ENCODE data around the gene NCOA7.
"Not testable (repeated sequence)": the region's sequence is repeated elsewhere in the genome, so short reads cannot be mapped to it uniquely, and the experiment has no call there.

NCOA7 gene

GRCh38 chr6:125927761-125928160, 137.0 kb downstream of the NCOA7 start:
- Histone ChIP-seq H3K36me3 (peaks cover 39 to 48% (median 46%) of the 10 kb centered on the region in 3 donors), H3K27ac (no peak overlapping the region)
- intact Hi-C loops (cut with DNase I; ENCODE audit: low total_unique reads): no loop called here

GRCh38 chr6:125930765-125931418, 140.1 kb downstream of the NCOA7 start:
- no peaks in the 10 kb centered on the region for H3K9me3 ChIP-seq
- no peak overlapping the region for H3K4me3 ChIP-seq
- TF ChIP-seq, protein P1, sequence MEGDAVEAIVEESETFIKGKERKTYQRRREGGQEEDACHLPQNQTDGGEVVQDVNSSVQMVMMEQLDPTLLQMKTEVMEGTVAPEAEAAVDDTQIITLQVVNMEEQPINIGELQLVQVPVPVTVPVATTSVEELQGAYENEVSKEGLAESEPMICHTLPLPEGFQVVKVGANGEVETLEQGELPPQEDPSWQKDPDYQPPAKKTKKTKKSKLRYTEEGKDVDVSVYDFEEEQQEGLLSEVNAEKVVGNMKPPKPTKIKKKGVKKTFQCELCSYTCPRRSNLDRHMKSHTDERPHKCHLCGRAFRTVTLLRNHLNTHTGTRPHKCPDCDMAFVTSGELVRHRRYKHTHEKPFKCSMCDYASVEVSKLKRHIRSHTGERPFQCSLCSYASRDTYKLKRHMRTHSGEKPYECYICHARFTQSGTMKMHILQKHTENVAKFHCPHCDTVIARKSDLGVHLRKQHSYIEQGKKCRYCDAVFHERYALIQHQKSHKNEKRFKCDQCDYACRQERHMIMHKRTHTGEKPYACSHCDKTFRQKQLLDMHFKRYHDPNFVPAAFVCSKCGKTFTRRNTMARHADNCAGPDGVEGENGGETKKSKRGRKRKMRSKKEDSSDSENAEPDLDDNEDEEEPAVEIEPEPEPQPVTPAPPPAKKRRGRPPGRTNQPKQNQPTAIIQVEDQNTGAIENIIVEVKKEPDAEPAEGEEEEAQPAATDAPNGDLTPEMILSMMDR (IDR thresholded peaks at IDR 0.05): no peak
- intact Hi-C loops (cut with DNase I; ENCODE audit: low total_unique reads): no loop called here
- H3K36me3 ChIP-seq: peaks cover 21 to 23% (median 22%) of the 10 kb centered on the region in 3 donors
- H3K4me1 ChIP-seq: no peaks in the 10 kb centered on the region
- H3K27ac ChIP-seq: no peak overlapping the region
- no peak for DNase-seq
- H3K27me3 ChIP-seq: no peaks in the 10 kb centered on the region

More at GRCh38 chr6:125927761-125928160, 137.0 kb downstream of the NCOA7 start:
- Histone ChIP-seq H3K4me3 (no peak overlapping the region), H3K4me1 (no peaks in the 10 kb centered on the region), H3K27me3 (no peaks in the 10 kb centered on the region), H3K9me3 (no peaks in the 10 kb centered on the region)
- DNase-seq: no peak
- TF ChIP-seq, protein P1 (IDR thresholded peaks at IDR 0.05): no peak

GRCh38 chr6:125931733-125932450, 141.1 kb downstream of the NCOA7 start:
- DNase-seq: no peak
- H3K27ac ChIP-seq: no peak overlapping the region
- no peaks in the 10 kb centered on the region for H3K27me3 ChIP-seq
- H3K36me3 ChIP-seq: peaks cover 21 to 23% (median 22%) of the 10 kb centered on the region in 3 donors
- TF ChIP-seq, protein P1 (IDR thresholded peaks at IDR 0.05): no peak
- intact Hi-C loops (cut with DNase I; ENCODE audit: low total_unique reads): no loop called here
- no peaks in the 10 kb centered on the region for H3K4me1 ChIP-seq
- no peaks in the 10 kb centered on the region for H3K9me3 ChIP-seq
- no peak overlapping the region for H3K4me3 ChIP-seq

DNA sequence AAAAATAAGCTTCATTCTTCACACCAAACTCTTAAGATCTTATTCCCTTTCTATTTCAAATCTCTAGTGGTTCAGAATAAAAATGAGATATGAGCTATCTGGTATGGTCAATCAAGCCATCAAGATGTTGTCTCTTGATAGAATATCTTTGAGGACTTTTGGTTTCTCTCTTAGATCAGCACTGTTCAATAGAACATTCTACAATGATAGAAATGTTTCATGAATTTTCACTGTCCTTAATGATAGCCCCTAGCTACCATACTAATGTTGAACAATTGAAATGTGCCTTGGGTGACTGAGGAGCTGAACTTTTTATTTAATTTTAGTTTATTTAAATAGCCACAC, 141.7 kb downstream of the NCOA7 start:
- no peak overlapping the region for H3K27ac ChIP-seq
- H3K4me1 ChIP-seq: no peaks in the 10 kb centered on the region
- intact Hi-C loops (cut with DNase I; ENCODE audit: low total_unique reads): no loop called here
- no peak overlapping the region for H3K4me3 ChIP-seq
- H3K36me3 ChIP-seq: peaks cover 19 to 22% (median 20%) of the 10 kb centered on the region in 3 donors
- DNase-seq: no peak
- no peaks in the 10 kb centered on the region for H3K27me3 ChIP-seq
- H3K9me3 ChIP-seq: no peaks in the 10 kb centered on the region
- TF ChIP-seq, protein P1 (IDR thresholded peaks at IDR 0.05): no peak

GRCh38 chr6:125935520-125935919, 144.8 kb downstream of the NCOA7 start:
- DNase-seq; H3K4me3 ChIP-seq; H3K36me3 ChIP-seq; H3K27me3 ChIP-seq; H3K27ac ChIP-seq; H3K4me1 ChIP-seq; intact Hi-C loops (cut with DNase I; ENCODE audit: low total_unique reads); H3K9me3 ChIP-seq: not testable (repeated sequence)

DNA sequence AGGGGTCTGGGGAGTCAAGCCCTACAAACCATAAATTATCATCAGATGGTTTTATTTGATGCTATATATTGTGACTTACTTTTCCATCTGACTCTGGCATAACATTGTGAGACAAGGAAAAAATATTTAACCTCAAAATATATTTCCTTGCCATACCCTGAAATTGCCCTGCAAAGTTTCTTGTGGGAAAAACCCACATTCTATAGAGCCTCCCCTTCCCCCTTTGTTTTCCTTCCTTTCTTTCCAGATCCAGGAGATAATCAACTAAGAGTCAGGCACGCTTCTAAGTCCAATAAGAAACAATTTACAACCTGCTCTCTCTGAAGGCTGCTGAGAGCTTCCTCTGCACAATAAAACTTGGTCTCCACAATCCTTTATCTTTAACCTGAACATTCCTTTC, 148.3 kb downstream of the NCOA7 start:
- H3K4me3 ChIP-seq: no peak overlapping the region
- H3K27me3 ChIP-seq: no peaks in the 10 kb centered on the region
- intact Hi-C loops (cut with DNase I; ENCODE audit: low total_unique reads): no loop called here
- TF ChIP-seq, protein P1 (IDR thresholded peaks at IDR 0.05): no peak
- H3K27ac ChIP-seq: no peak overlapping the region
- no peak for DNase-seq
- H3K36me3 ChIP-seq: no peaks in the 10 kb centered on the region
- peaks cover 0 to 3% (median 0%) of the 10 kb centered on the region in 4 donors for H3K4me1 ChIP-seq
- no peaks in the 10 kb centered on the region for H3K9me3 ChIP-seq

All from tibial artery (tissue), 4 donors.